ACC112 (cell line): Measurements from ENCODE around the gene RBM7.

Experiments
- H2AFZ ChIP-seq: fragments of 200-600 bp; sonication (generic); one replicate; pipeline ENCODE4 v1.6.0; 2017; ENCODE audit warnings: antibody characterized with exemption, low read length; ENCODE audit not compliant: unreplicated experiment
- H3K27ac ChIP-seq: fragments of 200-600 bp; sonication (generic); 2 replicates; pipeline ENCODE4 v1.5.1; 2014; ENCODE audit warnings: low read depth, mild to moderate bottlenecking, antibody characterized with exemption, low read length, moderate library complexity
- H3K27me3 ChIP-seq: fragments of 200-600 bp; sonication (generic); 2 replicates; pipeline ENCODE4 v1.6.1; 2014; ENCODE audit warnings: mild to moderate bottlenecking, antibody characterized with exemption, low read length, moderate library complexity, mixed read lengths; ENCODE audit not compliant: insufficient read depth
- H3K36me3 ChIP-seq: fragments of 200-600 bp; sonication (generic); 2 replicates; pipeline ENCODE4 v1.6.1; 2016; ENCODE audit warnings: mild to moderate bottlenecking, antibody characterized with exemption, low read length, moderate library complexity, mixed read lengths; ENCODE audit not compliant: insufficient read depth
- H3K4me1 ChIP-seq: fragments of 200-600 bp; sonication (generic); one replicate; pipeline ENCODE4 v1.6.1; 2016; ENCODE audit warnings: low read length, mixed read lengths; ENCODE audit not compliant: insufficient read depth, unreplicated experiment, control insufficient read depth
- H3K4me3 ChIP-seq: fragments of 200-600 bp; sonication (generic); 2 replicates; pipeline ENCODE4 v1.5.1; 2014; ENCODE audit warnings: mild to moderate bottlenecking, low read depth, low read length
- H3K79me2 ChIP-seq: fragments of 200-600 bp; sonication (generic); one replicate; pipeline ENCODE4 v1.6.0; 2016; ENCODE audit warnings: low read length; ENCODE audit not compliant: control insufficient read depth, unreplicated experiment, insufficient read depth

RBM7 gene

GRCh38 chr11:114368918-114369680, 31.4 kb upstream of the RBM7 start:
- Histone ChIP-seq H3K79me2 (no peaks in the 10 kb centered on the region), H3K4me1 (peaks cover 18% of the 10 kb centered on the region), H3K27ac (no peak overlapping the region), H3K36me3 (no peaks in the 10 kb centered on the region), H3K4me3 (no peak overlapping the region), H2AFZ (no peak overlapping the region), H3K27me3 (no peaks in the 10 kb centered on the region)

- H3K4me1 ChIP-seq = no peaks in the 10 kb centered on the region
- H3K79me2 ChIP-seq = no peaks in the 10 kb centered on the region
- H3K36me3 ChIP-seq = no peaks in the 10 kb centered on the region
- H3K4me3 ChIP-seq = no peak overlapping the region
- H3K27ac ChIP-seq = no peak overlapping the region
- peaks cover 6% of the 10 kb centered on the region; the same call in 1 of the 2 replicates for H3K27me3 ChIP-seq
- H2AFZ ChIP-seq = no peak overlapping the region
These were observed 25.4 kb upstream of the RBM7 start for GRCh38 chr11:114375052-114375451.

DNA sequence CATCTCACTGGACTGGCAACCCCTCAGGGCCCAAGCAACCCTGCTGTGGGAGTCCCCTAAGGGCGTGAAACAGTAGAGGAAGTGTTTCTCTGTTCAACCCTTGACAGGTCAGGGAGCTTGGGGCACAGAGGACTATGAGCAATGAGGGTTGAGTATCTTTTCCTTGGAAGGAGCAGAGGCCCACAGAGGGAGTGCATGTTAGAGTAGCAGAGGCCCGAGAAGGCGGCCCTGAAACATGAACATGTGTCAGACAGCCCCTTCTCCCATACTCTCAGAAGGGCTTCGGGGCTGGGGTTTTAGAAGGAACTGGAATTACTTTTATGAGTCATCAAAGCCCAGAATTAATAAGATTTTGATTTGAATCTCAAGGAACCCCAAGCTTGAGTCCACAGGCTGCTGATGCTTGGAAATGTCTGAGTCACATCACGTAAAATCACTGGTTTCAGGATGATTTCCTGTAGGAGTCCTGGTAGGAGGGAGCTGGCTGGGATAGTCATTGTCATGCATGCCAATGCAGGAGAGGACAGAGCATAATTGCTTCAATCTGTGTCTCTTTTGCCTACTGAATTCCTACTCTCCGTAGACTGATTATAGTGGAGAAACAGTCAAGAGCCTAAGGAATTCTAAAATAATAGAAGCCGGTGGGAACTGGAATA, 22.7 kb upstream of the RBM7 start:
- Histone ChIP-seq H3K4me1 (no peaks in the 10 kb centered on the region), H3K4me3 (no peak overlapping the region), H3K79me2 (no peaks in the 10 kb centered on the region), H3K36me3 (no peaks in the 10 kb centered on the region), H2AFZ (no peak overlapping the region), H3K27me3 (peaks cover 6% of the 10 kb centered on the region; the same call in 1 of the 2 replicates), H3K27ac (no peak overlapping the region)

- Histone ChIP-seq H3K27me3 (peaks cover 6% of the 10 kb centered on the region; the same call in 1 of the 2 replicates), H3K4me3 (no peak overlapping the region)
These were observed 20.9 kb upstream of the RBM7 start for GRCh38 chr11:114379394-114380069.

DNA sequence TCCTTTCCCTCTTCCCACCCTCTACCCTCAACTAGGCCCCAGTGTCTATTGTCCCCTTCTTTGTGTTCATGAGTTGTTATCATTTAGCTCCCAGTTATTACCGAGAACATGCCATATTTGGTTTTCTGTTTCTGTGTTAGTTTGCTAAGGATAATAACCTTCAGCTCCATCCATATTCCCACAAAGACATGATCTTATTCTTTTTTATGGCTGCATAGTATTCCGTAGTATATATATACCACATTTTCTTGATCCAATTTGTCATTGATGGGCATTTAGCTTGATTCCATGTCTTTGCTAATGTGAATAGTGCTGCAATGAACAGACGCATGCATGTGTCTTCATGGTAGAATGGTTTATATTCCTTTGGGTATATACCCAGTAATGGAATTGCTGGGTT, 18.0 kb upstream of the RBM7 start:
- Histone ChIP-seq H3K27me3 (peaks cover 6% of the 10 kb centered on the region; the same call in 1 of the 2 replicates), H3K36me3 (no peaks in the 10 kb centered on the region), H3K4me3 (no peak overlapping the region), H2AFZ (no peak overlapping the region), H3K27ac (no peak overlapping the region), H3K79me2 (no peaks in the 10 kb centered on the region), H3K4me1 (no peaks in the 10 kb centered on the region)

More at GRCh38 chr11:114379394-114380069, 20.9 kb upstream of the RBM7 start:
- H2AFZ ChIP-seq = no peak overlapping the region
- H3K79me2 ChIP-seq = no peaks in the 10 kb centered on the region
- H3K27ac ChIP-seq = no peak overlapping the region
- H3K4me1 ChIP-seq = no peaks in the 10 kb centered on the region
- H3K36me3 ChIP-seq = no peaks in the 10 kb centered on the region

GRCh38 chr11:114384487-114384886, 16.0 kb upstream of the RBM7 start:
- H3K4me3 ChIP-seq = no peak overlapping the region
- no peaks in the 10 kb centered on the region for H3K36me3 ChIP-seq
- no peaks in the 10 kb centered on the region for H3K4me1 ChIP-seq
- no peaks in the 10 kb centered on the region for H3K79me2 ChIP-seq
- H3K27me3 ChIP-seq = peaks cover 3% of the 10 kb centered on the region; the same call in 1 of the 2 replicates
- no peak overlapping the region for H3K27ac ChIP-seq
- H2AFZ ChIP-seq = no peak overlapping the region

GRCh38 chr11:114386131-114386530, 14.3 kb upstream of the RBM7 start:
- H3K27me3 ChIP-seq = no peaks in the 10 kb centered on the region
- no peaks in the 10 kb centered on the region for H3K4me1 ChIP-seq
- no peak overlapping the region for H3K27ac ChIP-seq
- no peak overlapping the region for H3K4me3 ChIP-seq
- H3K79me2 ChIP-seq = no peaks in the 10 kb centered on the region
- H2AFZ ChIP-seq = no peak overlapping the region
- H3K36me3 ChIP-seq = no peaks in the 10 kb centered on the region

DNA sequence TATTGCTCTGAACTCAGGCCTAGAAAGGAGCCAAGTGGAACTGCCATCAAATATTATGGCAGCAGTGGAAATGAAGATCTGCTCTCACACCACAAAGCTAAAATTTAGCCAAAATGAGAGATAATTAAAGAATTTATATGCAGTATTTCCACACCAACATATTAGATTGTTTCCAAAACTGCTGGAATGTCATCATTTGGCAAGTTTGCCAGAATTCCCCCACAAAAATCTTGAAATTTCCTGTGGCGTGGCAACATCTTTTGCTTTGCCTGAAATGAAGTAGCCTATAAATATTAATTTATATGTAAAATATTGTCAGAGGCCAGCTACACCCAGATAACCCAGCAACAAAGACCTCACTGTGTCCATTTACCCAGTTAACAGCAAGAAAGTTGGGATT, 13.9 kb upstream of the RBM7 start:
- H3K4me3 ChIP-seq = no peak overlapping the region
- H3K79me2 ChIP-seq = no peaks in the 10 kb centered on the region
- H3K27me3 ChIP-seq = no peaks in the 10 kb centered on the region
- no peaks in the 10 kb centered on the region for H3K36me3 ChIP-seq
- no peak overlapping the region for H2AFZ ChIP-seq
- no peaks in the 10 kb centered on the region for H3K4me1 ChIP-seq
- H3K27ac ChIP-seq = no peak overlapping the region

DNA sequence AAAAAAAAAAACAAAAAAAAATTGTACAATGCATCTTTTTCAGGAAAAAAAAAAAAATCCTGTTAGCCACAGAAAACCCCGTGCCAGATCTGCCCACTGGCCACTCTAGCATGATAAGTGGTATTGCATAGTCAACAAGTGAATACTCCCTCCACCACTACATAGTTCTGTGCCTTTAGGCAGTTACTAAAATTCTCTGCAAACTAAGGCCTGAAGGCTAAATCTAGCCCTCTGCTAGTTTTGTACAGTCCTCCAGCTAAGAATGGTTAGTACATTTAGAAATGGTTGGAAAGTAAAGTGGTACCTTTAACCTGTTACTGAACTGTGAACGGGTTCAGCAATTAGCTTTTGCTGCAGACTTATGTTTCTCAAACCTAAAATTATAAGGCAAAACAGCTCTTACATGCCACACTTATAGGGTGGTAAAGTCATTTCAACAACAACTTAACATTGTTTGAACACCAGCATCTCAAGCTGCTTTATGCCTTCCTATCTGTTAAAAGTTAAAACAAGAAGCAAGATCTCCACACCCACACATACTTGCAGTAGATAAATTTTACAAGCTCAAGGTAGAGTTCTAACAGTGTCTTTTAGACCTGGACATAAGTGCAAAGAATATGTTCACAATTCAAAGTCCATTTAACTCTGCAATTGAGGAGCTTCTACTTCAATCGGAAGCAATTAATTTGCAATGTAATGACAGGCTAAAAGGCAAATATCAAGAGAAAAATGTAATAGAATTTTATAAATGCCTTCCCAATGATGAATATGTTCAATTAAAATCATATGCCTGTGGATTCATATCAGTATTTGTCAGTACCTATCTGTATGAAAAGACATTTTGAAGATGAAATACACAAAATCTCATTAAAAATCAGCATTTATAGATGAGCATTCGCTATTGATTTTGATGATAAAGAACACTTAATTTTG, 7.5 kb upstream of the RBM7 start:
- H3K36me3 ChIP-seq = no peaks in the 10 kb centered on the region
- no peak overlapping the region for H3K4me3 ChIP-seq
- H2AFZ ChIP-seq = no peak overlapping the region
- H3K27ac ChIP-seq = no peak overlapping the region
- no peaks in the 10 kb centered on the region for H3K27me3 ChIP-seq
- H3K4me1 ChIP-seq = peaks cover 11% of the 10 kb centered on the region
- H3K79me2 ChIP-seq = no peaks in the 10 kb centered on the region

GRCh38 chr11:114395736-114396135, 4.7 kb upstream of the RBM7 start:
- Histone ChIP-seq H3K79me2 (peaks cover 22% of the 10 kb centered on the region), H3K36me3 (no peaks in the 10 kb centered on the region), H3K4me1 (peaks cover 22% of the 10 kb centered on the region), H3K27me3 (no peaks in the 10 kb centered on the region), H2AFZ (no peak overlapping the region), H3K27ac (no peak overlapping the region), H3K4me3 (no peak overlapping the region)
